Measurements from ENCODE around the gene NUDT22. TPM values are rescaled to one million over a fixed set of nuclear protein-coding genes. Genes with fewer than 3 reads are reported as not detected.

The NUDT22 gene
- polyA plus RNA-seq, 1 donor from 2014 or later, result 47.3 TPM

DNA sequence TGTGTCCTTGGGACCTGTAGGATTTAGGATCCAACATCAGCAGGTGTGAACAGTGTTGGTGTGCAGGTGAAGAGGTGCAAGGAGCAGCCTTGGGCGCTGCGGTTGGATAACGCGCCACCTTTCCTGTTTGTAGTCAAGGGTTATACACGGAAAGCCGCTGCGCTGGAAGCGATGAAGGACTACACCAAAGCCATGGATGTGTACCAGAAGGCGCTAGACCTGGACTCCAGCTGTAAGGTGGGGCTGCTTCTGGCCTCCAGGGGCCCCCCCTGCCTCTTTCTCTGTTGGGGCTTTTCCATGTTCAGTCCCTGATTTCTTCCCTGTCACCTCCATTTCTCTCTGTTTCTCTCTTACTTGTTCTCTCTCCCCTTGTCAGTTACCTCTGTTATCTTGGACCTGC, 23.1 kb upstream of the NUDT22 start:
- TF ChIP-seq RAD21 (conservative IDR thresholded peaks at IDR 0.05) (no peak), MXI1 (conservative IDR thresholded peaks at IDR 0.05; ENCODE audit: poor library complexity, severe bottlenecking) (no peak), EZH2 (IDR thresholded peaks at IDR 0.05; ENCODE audit: borderline replicate concordance, insufficient read depth, low read length, poor library complexity, severe bottlenecking) (no peak), POLR2AphosphoS5 (IDR thresholded peaks at IDR 0.05) (no peak), SMC3 (conservative IDR thresholded peaks at IDR 0.05; ENCODE audit: poor library complexity) (no peak), REST (IDR thresholded peaks at IDR 0.05; ENCODE audit: borderline replicate concordance) (no peak), TAF1 (IDR thresholded peaks at IDR 0.05; ENCODE audit: low read depth) (no peak), EP300 (conservative IDR thresholded peaks at IDR 0.05; ENCODE audit: poor library complexity, severe bottlenecking) (no peak)
- TF ChIP-seq, protein P1, sequence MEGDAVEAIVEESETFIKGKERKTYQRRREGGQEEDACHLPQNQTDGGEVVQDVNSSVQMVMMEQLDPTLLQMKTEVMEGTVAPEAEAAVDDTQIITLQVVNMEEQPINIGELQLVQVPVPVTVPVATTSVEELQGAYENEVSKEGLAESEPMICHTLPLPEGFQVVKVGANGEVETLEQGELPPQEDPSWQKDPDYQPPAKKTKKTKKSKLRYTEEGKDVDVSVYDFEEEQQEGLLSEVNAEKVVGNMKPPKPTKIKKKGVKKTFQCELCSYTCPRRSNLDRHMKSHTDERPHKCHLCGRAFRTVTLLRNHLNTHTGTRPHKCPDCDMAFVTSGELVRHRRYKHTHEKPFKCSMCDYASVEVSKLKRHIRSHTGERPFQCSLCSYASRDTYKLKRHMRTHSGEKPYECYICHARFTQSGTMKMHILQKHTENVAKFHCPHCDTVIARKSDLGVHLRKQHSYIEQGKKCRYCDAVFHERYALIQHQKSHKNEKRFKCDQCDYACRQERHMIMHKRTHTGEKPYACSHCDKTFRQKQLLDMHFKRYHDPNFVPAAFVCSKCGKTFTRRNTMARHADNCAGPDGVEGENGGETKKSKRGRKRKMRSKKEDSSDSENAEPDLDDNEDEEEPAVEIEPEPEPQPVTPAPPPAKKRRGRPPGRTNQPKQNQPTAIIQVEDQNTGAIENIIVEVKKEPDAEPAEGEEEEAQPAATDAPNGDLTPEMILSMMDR (IDR thresholded peaks at IDR 0.05; ENCODE audit: poor library complexity, severe bottlenecking), result no peak
- H3K9ac ChIP-seq (ENCODE audit: low read length), result no peak overlapping the region
- H4K20me1 ChIP-seq (ENCODE audit: insufficient read depth), result no peaks in the 10 kb centered on the region
- no peaks in the 10 kb centered on the region for H3K27me3 ChIP-seq (ENCODE audit: insufficient read depth, low read depth, low read length)
- H3K4me3 ChIP-seq (ENCODE audit: low read length), result no peak overlapping the region
- no peaks in the 10 kb centered on the region for H3K79me2 ChIP-seq (replicated peaks; ENCODE audit: insufficient read depth, low read length)
- H3K27ac ChIP-seq (ENCODE audit: low read length), result no peak overlapping the region
- no peaks in the 10 kb centered on the region for H3F3A ChIP-seq (ENCODE audit: insufficient read depth, low read length, poor library complexity, severe bottlenecking)
- H3K4me2 ChIP-seq (ENCODE audit: low read length), result no peak overlapping the region
- no peaks in the 10 kb centered on the region for H3K9me3 ChIP-seq (ENCODE audit: low read length)
- H2AFZ ChIP-seq (ENCODE audit: low read depth, low read length), result no peak overlapping the region
- peaks cover 6% of the 10 kb centered on the region for H3K36me3 ChIP-seq (ENCODE audit: insufficient read depth, low read length)
- H3K9me2 ChIP-seq (ENCODE audit: insufficient read depth, low read length), result no peaks in the 10 kb centered on the region

DNA sequence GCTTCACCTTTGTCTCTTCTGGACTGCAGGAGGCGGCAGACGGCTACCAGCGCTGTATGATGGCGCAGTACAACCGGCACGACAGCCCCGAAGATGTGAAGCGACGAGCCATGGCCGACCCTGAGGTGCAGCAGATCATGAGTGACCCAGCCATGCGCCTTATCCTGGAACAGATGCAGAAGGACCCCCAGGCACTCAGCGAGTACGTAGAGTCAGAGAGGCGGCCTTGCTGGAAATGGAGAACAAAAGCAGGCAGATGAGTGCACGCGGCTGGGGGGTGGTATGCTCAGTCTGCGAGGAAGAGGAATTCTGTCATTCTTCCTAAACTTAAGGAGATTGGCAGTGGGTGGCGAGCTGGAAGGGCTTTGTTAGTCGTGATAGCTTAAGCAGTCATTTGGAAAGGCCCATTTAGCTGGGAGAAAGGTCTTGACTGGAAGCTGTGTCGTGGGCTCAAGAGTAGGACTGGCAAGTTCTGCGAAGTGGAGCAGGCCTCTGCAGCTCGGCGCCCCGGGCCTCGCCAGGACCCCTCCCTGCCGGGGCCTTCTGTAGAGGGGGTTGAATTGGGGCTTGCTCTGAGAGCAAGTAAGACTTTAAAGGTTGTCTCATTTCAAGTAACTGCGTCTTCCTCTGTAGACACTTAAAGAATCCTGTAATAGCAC, 22.5 kb upstream of the NUDT22 start:
- H3K9me3 ChIP-seq (ENCODE audit: low read length), result no peaks in the 10 kb centered on the region
- no peak overlapping the region for H3K4me2 ChIP-seq (ENCODE audit: low read length)
- no peak overlapping the region for H3K27ac ChIP-seq (ENCODE audit: low read length)
- H3K9me2 ChIP-seq (ENCODE audit: insufficient read depth, low read length), result no peaks in the 10 kb centered on the region
- no peak overlapping the region for H2AFZ ChIP-seq (ENCODE audit: low read depth, low read length)
- H3K36me3 ChIP-seq (ENCODE audit: insufficient read depth, low read length), result peaks cover 6% of the 10 kb centered on the region
- H3K9ac ChIP-seq (ENCODE audit: low read length), result no peak overlapping the region
- no peaks in the 10 kb centered on the region for H3K79me2 ChIP-seq (replicated peaks; ENCODE audit: insufficient read depth, low read length)
- H4K20me1 ChIP-seq (ENCODE audit: insufficient read depth), result no peaks in the 10 kb centered on the region
- no peak overlapping the region for H3K4me3 ChIP-seq (ENCODE audit: low read length)
- no peaks in the 10 kb centered on the region for H3F3A ChIP-seq (ENCODE audit: insufficient read depth, low read length, poor library complexity, severe bottlenecking)
- TF ChIP-seq EZH2 (IDR thresholded peaks at IDR 0.05; ENCODE audit: borderline replicate concordance, insufficient read depth, low read length, poor library complexity, severe bottlenecking) (no peak), EP300 (conservative IDR thresholded peaks at IDR 0.05; ENCODE audit: poor library complexity, severe bottlenecking) (no peak), TAF1 (IDR thresholded peaks at IDR 0.05; ENCODE audit: low read depth) (no peak), MXI1 (conservative IDR thresholded peaks at IDR 0.05; ENCODE audit: poor library complexity, severe bottlenecking) (no peak), POLR2AphosphoS5 (IDR thresholded peaks at IDR 0.05) (no peak), SMC3 (conservative IDR thresholded peaks at IDR 0.05; ENCODE audit: poor library complexity) (no peak), REST (IDR thresholded peaks at IDR 0.05; ENCODE audit: borderline replicate concordance) (no peak)
- H3K27me3 ChIP-seq (ENCODE audit: insufficient read depth, low read depth, low read length), result no peaks in the 10 kb centered on the region

All from neural cell (in vitro differentiated cells).